Stimulated activated CD4-positive, alpha-beta T cell treated with anti-CD3 and anti-CD28 coated beads, Interleukin-12 subunit alpha, Interleukin-12 subunit beta, amount 100 ng/mL, for 48 hours (primary cell): Measurements from ENCODE around the gene TXLNG.

Experiments used
- DNase-seq, 3 donors: peaks; one replicate each; pipeline ENCODE4 v3.0.0-alpha.2; 2020; ENCODE audit warnings: low read depth in 2 of 3, low spot score in 1 of 3

TXLNG gene

DNA sequence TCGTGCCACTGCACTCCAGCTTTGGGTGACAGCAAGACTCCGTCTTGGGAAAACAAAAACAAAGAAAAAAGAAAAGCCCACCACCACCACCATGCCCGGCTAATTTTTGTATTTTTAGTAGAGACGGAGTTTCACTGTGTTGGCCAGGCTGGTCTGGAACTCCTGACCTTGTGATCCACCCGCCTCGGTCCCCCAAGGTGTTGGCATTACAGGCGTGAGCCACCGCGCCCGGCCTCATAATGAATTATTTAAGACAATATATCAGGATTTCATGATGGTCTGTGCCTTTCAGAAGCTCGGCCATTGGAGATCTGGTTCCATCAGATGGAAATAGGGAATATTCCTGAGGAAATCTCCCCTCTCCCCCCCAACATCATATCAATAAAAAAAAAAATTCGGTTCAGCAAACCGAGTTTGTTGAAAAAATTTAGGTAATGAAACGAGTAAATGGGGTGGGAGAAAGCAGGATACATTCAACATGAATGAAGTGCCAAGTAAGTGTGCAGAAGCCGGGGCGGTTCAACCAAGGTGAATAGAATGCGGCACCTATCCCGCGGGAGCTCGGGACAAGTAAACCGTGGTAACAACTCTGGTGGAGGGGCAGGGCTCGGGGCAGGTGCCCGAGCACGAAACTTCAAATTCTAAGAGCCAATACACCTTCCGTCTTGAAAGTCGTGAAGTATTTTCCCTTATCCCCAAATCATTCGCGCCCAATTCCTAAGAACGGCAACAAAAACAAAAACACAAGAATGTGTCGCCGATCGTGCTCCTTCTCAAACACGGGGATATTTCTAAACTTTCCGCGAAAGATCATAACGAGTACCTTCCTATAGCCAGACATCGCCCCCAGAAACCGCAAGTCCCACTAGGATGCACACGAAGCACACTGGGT, 773 bp upstream of the TXLNG start:
- peak in 1 of 3 donors; percentile 13 for DNase-seq

DNA sequence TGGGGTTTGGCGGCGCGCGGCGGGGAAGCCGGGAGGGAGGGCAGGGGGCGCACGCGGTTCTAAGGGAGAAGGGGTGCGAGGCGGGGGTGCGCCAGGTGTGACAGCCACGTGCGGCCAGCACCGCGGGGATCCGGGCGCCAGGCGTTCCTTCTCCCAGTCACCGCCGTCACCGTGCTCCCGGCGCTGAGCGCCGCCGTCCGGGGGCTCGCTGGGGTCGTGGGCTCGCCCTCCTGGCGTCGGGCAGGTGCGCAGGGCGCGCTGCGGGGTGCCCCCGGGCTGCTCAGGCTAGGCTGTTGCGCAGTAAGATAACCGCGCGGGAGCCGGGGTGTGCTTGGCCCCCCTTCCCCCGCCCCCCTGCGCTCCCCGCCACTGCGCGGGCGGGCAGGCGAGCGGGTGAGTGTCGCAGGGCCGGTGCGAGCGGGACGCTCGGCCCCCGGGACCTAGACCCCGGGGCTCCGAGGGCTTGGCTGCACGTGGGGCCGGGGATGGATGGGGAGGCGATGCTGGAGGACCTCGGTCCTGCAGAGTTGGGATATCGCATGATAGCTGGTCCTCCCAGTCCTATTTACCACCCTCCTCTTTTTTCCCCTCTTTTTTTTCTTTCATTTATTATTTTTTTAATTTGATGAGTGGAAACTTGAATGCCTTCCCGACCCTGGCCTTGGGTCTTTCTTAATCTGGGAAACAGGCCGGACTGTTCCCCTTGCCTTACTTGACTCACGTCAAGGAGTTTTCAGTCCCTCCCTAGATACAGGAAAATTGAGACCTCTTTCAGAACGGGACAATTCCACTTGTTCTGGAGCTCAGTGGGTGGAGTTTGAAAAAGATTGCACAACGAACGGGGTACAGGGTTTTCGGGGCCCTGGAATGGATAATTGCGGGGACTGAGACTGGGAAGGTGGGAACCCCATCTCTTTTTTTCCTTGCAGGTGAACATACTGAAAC, 797 bp downstream of the TXLNG start:
- peak in 1 of 3 donors; percentile 14 for DNase-seq

DNA sequence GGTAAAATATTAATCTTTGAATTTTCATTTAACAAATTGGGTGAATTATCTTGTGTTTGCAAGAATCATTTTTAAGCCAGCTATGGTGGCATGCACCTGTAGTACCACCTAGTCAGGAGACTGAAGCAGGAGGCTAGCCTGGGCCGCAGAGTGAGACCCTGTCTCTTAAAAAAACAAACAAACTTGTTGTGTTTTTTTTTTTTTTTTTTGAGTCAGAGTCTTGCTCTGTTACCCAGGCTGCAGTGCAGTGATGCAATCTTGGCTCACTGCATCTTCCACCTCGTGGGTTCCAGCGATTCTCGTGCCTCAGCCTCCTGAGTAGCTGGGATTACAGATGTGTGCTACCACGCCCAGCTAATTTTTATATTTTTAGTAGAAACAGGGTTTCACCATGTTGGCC, 2.2 kb downstream of the TXLNG start:
- DNase-seq, result no peak

DNA sequence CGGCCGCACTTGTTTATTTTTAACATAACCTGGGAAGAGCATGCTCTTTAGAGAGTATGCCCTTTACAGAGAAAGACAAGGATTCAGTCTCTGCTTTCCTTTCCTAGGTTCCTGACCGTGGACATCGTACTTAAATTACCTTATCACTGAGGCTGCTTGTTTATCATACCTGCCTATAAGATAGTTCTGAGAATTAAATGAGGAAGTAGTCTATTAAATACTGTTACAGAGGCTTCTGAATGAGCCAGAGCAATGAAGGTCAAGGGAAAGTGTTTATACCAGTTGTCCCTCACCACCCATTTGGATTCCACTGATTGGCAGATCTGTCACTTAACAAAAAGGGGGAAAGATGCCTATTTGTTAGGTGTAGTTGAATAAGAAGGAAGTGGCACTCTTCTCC, 10.0 kb downstream of the TXLNG start:
- DNase-seq, result no peak

DNA sequence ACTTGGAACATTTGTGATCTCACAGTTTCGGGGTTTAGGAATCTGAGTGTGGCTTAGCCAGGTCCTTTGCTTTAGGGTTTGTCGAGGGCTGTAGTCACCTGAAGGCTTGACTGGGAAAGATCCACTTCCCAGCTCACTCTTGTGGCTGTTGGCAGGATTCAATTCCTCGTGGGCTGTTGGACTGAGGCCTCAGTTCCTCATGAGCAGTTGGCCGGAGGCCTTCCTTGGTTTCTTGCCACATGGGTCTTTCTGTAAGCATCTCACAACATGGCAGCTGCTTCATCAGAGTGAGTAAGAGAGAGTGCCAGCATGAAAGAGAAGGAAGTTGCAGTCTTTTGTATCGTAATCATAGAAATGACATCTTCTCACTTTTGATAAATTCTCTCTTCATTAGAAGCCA, 11.1 kb downstream of the TXLNG start:
- no peak for DNase-seq

DNA sequence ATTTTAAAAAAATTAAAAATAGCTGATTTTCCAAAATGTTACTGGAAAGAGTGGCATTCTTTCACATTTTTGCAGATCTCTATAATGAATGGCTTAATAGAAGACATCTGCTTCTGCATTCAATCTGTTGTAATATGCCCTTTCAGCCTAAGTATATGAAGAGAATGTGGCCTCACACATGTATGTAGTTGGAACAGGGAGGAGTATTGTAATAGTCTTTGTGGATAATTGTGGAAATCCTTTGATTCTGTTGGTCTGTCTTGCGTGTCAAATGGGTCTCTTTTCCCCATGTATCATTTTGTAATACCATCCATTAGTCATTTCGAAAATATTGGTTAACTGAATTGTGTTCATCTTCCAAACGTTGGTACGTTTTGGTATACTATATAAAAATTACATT, 11.6 kb downstream of the TXLNG start:
- DNase-seq, result no peak

DNA sequence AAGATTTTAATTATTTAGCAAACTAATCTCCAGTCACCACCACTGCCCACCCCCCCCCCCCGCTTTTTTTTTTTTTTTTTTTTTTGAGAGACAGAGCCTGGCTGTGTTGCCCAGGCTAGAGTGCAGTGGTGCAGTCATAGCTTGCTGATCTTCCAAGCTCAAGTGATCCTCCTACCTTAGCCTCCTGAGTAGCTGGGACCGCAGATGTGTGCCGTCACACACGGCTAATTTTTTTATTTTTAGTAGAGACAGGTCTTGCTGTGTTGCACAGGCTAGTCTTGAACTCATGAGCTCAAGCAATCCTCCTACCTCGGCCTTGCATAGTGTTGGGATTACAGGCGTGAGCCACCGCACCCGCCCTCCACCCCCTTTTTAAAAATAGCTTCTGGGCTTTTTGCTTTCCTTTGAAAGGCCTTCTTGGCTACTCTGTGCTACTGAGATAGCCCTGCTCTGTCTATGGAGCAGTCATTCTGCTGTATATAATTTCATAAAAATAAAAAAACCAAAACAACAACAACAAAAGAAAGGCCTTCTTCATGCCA, 18.7 kb downstream of the TXLNG start:
- no peak for DNase-seq

DNA sequence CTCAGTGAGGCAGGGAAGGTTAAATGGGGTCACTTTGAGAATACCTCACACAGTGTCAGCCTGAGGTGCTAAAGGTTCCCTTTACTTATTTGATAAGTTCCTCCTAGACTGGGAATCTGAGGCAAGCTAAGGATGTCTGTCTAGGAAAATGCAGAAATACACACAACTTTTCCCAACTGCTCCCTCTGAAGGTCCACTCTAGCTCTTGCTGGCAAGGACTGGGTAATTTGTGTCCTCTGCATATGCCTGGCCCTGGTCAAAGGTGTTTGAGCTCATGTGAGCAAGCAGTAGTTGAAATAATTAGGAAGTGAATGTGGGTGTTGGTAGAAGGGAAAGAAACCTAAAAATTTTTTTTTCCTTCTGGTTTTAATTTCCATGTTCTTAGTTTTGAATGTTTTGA, 21.3 kb downstream of the TXLNG start:
- DNase-seq, result no peak

DNA sequence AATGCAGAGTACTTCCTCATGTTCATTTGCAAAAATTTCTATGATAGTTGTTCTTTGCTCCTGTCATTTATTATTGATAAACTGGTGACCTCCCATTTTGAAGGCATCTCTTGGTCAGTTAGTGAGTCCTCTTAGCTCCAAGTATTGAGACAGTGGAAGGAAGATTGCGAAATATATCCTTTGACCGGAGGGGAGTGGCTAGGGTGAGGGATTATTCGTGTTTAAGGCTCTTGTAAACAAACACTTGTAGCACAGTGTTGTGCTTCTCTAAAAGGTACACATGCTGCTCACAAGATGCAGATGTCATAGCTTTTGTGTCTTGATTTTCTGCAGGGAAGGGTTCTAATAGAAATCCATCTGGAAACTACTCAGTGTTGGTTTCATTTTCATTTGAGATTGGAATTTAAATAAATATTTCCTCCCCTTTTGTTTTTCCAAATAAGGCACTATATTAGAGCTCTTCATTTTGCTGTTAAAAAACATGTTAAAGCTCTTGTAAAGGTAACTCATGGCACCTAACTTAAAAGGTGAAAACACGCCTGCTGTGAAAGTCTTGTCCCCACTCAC, 21.8 kb downstream of the TXLNG start:
- no peak for DNase-seq

DNA sequence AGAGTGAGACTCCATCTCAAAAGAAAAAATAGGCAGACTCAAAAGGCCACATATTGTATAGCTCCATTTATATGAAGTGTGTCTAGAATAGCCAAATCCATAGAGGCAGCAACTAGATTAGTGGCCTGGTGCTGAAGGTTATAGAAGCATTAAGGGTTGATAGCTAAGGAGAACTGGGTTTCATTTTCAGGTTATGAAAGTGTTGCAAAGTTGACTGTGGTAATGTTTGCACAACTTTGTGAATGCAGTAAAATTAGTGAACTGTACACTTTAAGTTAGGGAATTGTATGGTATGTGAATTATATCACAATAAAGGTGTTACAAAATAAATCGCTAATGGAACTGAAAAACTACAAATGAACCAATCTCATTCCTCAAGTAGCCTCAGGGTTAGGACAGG, 28.3 kb downstream of the TXLNG start:
- no peak for DNase-seq

DNA sequence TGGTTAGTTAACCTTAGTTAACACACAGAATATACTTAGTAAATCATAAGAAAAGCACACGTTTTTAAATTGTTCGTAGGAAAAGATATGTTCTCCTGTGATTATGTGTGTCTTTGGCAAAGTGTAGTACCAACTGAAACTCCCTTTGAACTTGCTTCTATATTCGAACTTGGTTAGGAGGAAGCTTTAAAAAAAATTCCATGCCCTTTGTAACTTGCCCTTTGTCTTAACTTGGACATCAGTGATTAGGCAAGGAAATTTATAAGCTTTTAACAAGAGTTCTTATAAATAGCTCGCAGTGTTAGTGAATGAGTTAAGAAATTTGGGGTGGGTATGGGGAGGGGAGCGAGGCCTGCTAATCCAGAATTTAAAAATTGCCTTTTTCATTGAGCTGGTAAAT, 33.4 kb downstream of the TXLNG start:
- no peak for DNase-seq

DNA sequence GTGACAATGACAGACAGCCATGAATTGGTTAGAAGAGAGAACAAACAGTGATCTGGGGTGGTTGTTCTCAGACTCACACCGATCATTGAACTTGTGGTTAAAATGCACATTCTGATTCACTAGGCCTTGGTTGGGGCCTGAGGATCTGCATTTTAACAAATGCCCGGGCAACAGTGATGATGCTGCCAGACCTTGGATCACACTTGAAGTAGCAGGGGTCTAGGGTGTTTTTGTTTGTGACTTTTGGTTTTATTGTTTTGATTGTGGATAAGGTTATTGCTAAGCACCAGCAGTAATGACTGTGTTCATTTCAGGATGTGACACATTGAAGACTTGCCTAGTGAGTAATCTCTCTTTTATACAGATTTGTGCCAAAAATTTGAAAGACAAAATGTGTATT, 36.5 kb downstream of the TXLNG start:
- DNase-seq, result no peak

DNA sequence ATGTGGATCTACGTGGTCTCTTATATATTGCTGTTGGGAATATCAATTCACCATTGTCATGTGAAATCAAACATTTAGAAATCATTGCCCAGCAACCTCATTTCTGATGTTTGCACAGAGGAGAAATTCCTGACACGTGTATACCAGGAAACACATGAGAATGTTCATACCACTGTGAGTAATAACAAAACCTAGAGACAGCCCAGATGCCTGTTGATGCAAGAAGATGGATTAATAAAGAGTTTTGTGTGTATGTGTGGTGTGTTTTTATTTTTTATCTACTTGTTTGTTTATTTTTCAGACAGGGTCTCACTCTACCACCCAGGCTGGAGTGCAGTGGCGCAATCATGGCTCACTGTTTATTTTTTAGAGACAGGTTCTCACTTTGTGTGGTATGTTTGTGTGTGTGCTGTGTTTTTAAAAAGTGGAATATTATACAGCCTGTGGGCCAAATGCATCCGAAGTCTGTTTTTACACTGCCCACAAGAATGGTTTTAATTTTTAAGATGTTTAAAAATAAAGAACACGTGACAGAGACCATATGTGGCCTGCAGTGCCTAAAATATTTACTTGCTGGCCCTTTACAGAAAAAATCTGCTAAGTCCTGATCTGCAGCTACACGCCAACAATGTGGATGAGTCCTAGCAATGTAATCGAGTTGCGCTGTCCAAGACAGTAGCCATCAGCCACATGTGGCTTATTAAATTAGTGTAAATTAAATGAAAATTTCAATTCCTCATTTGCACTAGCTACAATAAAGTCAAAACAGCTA, 39.2 kb downstream of the TXLNG start:
- DNase-seq, result no peak

DNA sequence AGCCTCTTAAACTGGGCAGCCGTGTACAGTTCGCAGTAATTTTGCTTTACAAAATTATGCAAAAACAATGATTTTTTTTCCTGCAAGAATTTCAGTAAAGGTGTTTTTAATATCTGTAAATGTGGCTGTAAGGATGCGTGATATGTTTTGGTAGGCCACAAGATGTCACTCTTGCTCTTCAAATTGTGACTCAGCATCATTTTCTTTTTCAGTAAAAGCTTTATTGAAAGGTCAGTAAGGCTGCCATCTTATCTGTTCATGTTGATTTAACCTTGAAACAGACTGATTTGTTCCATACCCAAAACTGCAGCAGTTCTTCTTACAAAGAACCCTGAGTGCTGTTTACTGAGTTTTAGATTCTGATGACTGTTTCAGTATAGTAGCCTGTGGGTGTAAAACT, 39.9 kb downstream of the TXLNG start:
- DNase-seq, result peak in 1 of 3 donors; percentile 12

DNA sequence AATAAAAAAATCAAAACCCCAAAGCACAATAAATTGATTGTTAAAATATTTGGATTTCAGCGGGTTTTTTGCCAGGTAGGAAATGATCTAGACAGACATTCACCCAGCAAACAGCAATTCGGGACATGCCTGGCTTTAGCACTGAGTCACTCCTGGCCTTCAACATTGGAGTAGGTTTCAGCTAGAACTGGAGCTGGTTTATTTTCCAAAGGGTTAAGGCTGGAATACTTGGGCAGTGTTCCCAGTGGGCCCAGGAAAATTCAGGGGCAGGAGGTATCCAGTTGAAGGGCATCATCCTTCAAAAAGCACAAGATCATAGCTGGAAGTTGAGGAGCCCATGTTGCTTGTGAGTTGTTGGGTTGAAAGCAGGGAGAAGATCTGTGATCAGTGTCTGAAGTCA, 41.0 kb downstream of the TXLNG start:
- no peak for DNase-seq

DNA sequence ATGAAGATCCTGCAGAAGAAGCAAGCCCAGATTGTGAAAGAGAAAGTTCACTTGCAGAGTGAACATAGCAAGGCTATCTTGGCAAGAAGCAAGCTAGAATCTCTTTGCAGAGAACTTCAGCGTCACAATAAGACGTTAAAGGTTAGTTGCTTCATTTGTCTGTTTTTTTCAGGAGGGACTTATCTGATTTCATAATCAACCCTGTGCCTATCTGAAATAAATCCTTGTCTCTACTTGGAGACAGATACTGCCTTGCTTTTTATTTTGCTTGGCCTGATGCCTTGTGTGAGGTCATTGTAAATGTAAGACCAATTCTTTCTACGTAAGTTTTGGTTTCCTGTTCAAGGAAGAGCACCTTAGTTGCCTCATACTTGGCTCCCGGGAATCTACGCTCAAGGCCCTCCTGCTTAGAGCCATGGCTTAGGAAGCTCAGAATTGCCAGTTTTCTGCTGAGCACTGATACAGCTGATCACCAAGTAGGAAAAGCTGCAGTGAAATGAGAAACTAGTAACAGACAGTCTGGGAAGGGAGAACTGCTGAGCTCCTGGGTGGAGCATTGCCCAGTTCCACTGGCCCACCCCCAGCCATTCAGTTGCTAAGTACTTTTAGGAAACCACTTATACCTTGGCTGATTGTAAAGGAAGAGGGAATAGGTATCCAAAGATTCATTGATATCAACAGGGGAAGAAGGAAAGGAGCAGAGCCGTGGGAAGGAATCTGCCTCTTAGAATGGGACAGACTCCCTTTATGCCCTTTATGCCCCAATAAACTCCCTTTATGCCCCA, 42.0 kb downstream of the TXLNG start:
- no peak for DNase-seq

DNA sequence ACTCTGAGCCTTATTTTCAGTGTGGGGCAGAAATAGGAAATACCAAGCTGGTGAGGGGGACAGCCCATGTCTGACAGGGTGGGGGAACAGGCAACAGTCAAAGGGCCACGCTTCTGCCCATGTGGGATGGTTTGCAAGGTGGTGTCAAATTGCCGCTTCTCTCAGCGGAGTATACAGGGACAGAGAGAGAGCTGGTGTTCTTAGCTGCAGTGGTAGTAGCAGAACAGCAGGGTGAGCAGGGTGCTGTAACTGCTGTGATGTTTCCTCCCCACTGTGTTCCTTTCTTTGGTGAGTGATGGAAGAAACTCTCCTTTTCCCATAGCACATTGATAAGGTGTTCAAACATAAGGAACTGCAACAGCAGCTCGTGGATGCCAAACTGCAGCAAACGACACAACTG, 46.0 kb downstream of the TXLNG start:
- DNase-seq, result no peak

DNA sequence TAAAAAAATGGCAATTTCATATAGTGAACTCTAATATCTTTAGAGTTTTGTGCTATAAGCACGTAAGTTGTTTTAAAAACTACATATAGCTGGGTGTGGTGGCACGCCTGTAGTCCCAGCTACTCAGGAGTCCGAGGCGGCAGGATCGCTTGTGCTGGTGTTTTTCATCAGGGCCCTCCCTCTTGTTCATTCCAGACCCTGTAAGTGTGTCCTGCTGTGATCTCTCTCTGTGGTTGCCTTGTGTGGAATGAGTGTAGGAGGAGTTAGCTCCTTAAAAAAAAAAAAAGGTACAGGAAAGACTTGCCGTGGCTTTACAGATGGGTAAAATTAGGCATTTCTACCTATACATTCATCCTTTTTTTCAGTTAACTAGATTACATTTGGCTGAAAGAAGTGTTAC, 48.5 kb downstream of the TXLNG start:
- no peak for DNase-seq

DNA sequence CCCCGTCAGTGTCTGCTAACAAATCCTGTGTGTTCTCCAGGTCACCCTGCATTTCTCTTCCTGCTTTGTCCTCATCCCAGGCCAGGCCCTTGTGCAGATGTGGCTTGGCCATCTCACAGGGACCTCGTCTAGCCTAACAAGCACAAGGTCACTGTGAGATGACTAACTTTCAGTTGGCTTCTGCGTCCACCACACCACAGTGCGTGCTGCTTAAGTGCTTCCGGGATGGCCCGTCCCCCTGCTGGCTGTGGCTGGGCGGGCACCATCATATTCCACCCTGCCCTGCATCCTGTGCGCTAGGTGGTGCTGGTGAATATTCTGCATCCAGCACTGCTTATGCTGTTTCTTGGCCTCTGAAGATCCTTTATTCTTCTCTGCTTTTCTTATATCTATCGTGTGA, 50.1 kb downstream of the TXLNG start:
- no peak for DNase-seq
